HG03095 (cell line): Measurements from ENCODE around the gene CDK7.

Experiments used
- ATAC-seq: cut with Tn5 transposase; IDR thresholded peaks from one replicate; pipeline ENCODE4 v1.9.1; 2021; ENCODE audit warnings: moderate library complexity; ENCODE audit not compliant: unreplicated experiment

The CDK7 gene

GRCh38 chr5:69288688-69289087 lies 54.0 kb downstream of the CDK7 start:
- no peak for ATAC-seq

GRCh38 chr5:69292306-69292705 lies 57.6 kb downstream of the CDK7 start:
- no peak for ATAC-seq

- ATAC-seq, result no peak
These were observed 59.2 kb downstream of the CDK7 start for GRCh38 chr5:69293882-69294281.

- no peak for ATAC-seq
These were observed 60.5 kb downstream of the CDK7 start for GRCh38 chr5:69295088-69295754.

- ATAC-seq, result no peak
These were observed 64.9 kb downstream of the CDK7 start for GRCh38 chr5:69299625-69300024.

GRCh38 chr5:69300537-69301203 lies 66.0 kb downstream of the CDK7 start:
- ATAC-seq, result no peak

- no peak for ATAC-seq
These were observed 70.8 kb downstream of the CDK7 start for GRCh38 chr5:69305512-69305911.

GRCh38 chr5:69308046-69308553 lies 73.4 kb downstream of the CDK7 start:
- ATAC-seq, result no peak

GRCh38 chr5:69309380-69309779 lies 74.7 kb downstream of the CDK7 start:
- ATAC-seq, result no peak

GRCh38 chr5:69312459-69313160 lies 77.9 kb downstream of the CDK7 start:
- ATAC-seq, result no peak

- ATAC-seq, result no peak
These were observed 78.7 kb downstream of the CDK7 start for GRCh38 chr5:69313428-69313827.

- no peak for ATAC-seq
These were observed 81.3 kb downstream of the CDK7 start for GRCh38 chr5:69315972-69316371.

- no peak for ATAC-seq
These were observed 82.7 kb downstream of the CDK7 start for GRCh38 chr5:69317391-69317790.

- no peak for ATAC-seq
These were observed 91.7 kb downstream of the CDK7 start for GRCh38 chr5:69326365-69326764.
